ENCODE data around the gene BRIP1. TPM values are rescaled to one million over a fixed set of nuclear protein-coding genes. Genes with fewer than 3 reads are reported as not detected.

The BRIP1 gene
- total and polyA plus RNA-seq, 2 donors (not counting 3 experiments of a cell fraction or from before 2014, with no cell fraction given), result 1.8 to 12.1 TPM

DNA sequence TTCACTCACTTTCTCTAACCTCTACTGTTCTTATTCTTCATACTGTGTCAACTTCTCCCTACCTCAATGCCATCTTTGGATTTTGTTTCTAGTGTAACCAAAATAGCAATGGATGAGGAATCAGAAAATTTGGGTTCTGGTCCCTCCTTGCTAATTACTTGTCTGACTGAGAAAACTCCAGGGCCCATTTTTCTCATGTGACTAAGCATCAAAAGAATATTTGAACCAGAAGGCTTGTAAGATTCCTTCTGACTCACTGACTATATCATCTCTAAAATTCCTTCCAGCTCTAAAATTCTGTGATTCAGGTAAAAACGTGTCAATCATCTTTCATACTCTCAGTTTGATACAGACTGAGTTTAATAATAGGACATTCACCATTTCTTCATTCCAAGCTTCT is 57.9 kb downstream of the BRIP1 start:
- no peaks in the 10 kb centered on the region for H3K27me3 ChIP-seq (ENCODE audit: control insufficient read depth in 2 of 2, insufficient read depth in 2 of 2, low read length in 2 of 2)
- no peak overlapping the region for H3K9ac ChIP-seq (replicated peaks; ENCODE audit: extremely low read depth, insufficient read depth, low read length)
- no TSS peak for BruUV-seq (replicated peaks)
- H3K27ac ChIP-seq (ENCODE audit: insufficient read depth, low read depth, low read length), result no peak overlapping the region
- no peaks in the 10 kb centered on the region for H3K9me3 ChIP-seq (replicated peaks; ENCODE audit: control insufficient read depth, insufficient read depth, low read length)
- H3K4me3 ChIP-seq (replicated peaks in 1 of 3; ENCODE audit: insufficient read depth in 1 of 3, low read depth in 1 of 3, low read length in 3 of 3), result no peak overlapping the region
- intact Hi-C loops (cut with micrococcal nuclease) (no loop called here), dilution Hi-C loops (cut with MboI; ENCODE audit: extremely low pct_ligation_motif_present, low sequenced_read_pairs) (no loop called here)
- DNase-seq (ENCODE audit: low read depth, low spot score) (no peak), FAIRE-seq (no peak)
- no peak overlapping the region for H3K4me2 ChIP-seq (ENCODE audit: insufficient read depth, low read length)
- no peaks in the 10 kb centered on the region for H3K4me1 ChIP-seq (ENCODE audit: control insufficient read depth, extremely low read depth, insufficient read depth, low read length)
- H3K36me3 ChIP-seq (ENCODE audit: control insufficient read depth in 2 of 2, extremely low read depth in 1 of 2, insufficient read depth in 2 of 2, low read length in 2 of 2), result no peaks in the 10 kb centered on the region
- POLR2A ChIA-PET, result interaction anchor here (0.6 kb wide), 1 partner anchor 84 kb away, joined by 3 read pairs; no protein-coding TSS in a partner anchor
- H3K79me2 ChIP-seq (ENCODE audit: control insufficient read depth, insufficient read depth, low read length), result no peaks in the 10 kb centered on the region
- no peak for TF ChIP-seq FOS (IDR thresholded peaks at IDR 0.05; ENCODE audit: borderline replicate concordance, insufficient read depth, low read length)
- TF ChIP-seq, protein P1, sequence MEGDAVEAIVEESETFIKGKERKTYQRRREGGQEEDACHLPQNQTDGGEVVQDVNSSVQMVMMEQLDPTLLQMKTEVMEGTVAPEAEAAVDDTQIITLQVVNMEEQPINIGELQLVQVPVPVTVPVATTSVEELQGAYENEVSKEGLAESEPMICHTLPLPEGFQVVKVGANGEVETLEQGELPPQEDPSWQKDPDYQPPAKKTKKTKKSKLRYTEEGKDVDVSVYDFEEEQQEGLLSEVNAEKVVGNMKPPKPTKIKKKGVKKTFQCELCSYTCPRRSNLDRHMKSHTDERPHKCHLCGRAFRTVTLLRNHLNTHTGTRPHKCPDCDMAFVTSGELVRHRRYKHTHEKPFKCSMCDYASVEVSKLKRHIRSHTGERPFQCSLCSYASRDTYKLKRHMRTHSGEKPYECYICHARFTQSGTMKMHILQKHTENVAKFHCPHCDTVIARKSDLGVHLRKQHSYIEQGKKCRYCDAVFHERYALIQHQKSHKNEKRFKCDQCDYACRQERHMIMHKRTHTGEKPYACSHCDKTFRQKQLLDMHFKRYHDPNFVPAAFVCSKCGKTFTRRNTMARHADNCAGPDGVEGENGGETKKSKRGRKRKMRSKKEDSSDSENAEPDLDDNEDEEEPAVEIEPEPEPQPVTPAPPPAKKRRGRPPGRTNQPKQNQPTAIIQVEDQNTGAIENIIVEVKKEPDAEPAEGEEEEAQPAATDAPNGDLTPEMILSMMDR (IDR thresholded peaks at IDR 0.05; ENCODE audit: extremely low read depth in 1 of 2, insufficient read depth in 1 of 2, low read depth in 1 of 2, low read length in 2 of 2), result no peak
- TF ChIP-seq JUN (IDR thresholded peaks at IDR 0.05; ENCODE audit: borderline replicate concordance, insufficient read depth, insufficient read length, low read depth), result no peak
- TF ChIP-seq, protein P2, sequence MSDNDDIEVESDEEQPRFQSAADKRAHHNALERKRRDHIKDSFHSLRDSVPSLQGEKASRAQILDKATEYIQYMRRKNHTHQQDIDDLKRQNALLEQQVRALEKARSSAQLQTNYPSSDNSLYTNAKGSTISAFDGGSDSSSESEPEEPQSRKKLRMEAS (IDR thresholded peaks at IDR 0.05; ENCODE audit: insufficient read depth, insufficient read length), result no peak
- no peak for TF ChIP-seq EZH2 (IDR thresholded peaks at IDR 0.05; ENCODE audit: borderline replicate concordance, low read depth, low read length, severe bottlenecking)
- TF ChIP-seq POLR2A (IDR thresholded peaks at IDR 0.05; ENCODE audit: low read depth, low read length), result no peak
- no peak for TF ChIP-seq MYC (IDR thresholded peaks at IDR 0.05; ENCODE audit: low read depth, low read length)
- TF ChIP-seq POLR2AphosphoS5 (IDR thresholded peaks at IDR 0.05; ENCODE audit: insufficient read depth, low read depth, low read length), result no peak
- TF ChIP-seq GATA2 (IDR thresholded peaks at IDR 0.05; ENCODE audit: insufficient read depth, insufficient read length, low read depth, low read length), result no peak
- no peaks in the 10 kb centered on the region for H3K9me1 ChIP-seq (replicated peaks; ENCODE audit: control insufficient read depth, extremely low read depth, insufficient read depth, low read length)
- no peak overlapping the region for H2AFZ ChIP-seq (ENCODE audit: low read depth, low read length)
- CTCF ChIA-PET, result interaction anchor here (1.1 to 1.2 kb wide), 2 partner anchors 9 to 20 kb away, joined by 3 read pairs; no protein-coding TSS in a partner anchor
- no peaks in the 10 kb centered on the region for H4K20me1 ChIP-seq (replicated peaks; ENCODE audit: control insufficient read depth, extremely low read depth, insufficient read depth, low read length)
